SK-N-SH treated with all-trans-retinoic acid at 6 μM for 48 hours (cell line): ENCODE data around the gene MAP3K2.

ENCODE experiments used
- ATAC-seq: fragments of 200-7000 bp; cut with Tn5 transposase; 3 replicates; pipeline ENCODE4 v1.9.1; 2020; ENCODE audit warnings: mild to moderate bottlenecking, moderate library complexity
- ARNTL ChIP-seq: fragments of 450-650 bp; formaldehyde crosslinking; IDR thresholded peaks from 2 replicates; pipeline ENCODE4 v1.5.0; 2020; ENCODE audit warnings: low read depth, mild to moderate bottlenecking, moderate library complexity, borderline replicate concordance
- BACH2 ChIP-seq: fragments of 250-450 bp; sonication (Bioruptor Pico); IDR thresholded peaks from 2 replicates; pipeline ENCODE4 v1.9.0; 2021; ENCODE audit warnings: mild to moderate bottlenecking, borderline replicate concordance
- CSDC2 ChIP-seq: fragments of 250-450 bp; sonication (Bioruptor Pico); IDR thresholded peaks from 2 replicates; pipeline ENCODE4 v1.5.0; 2020; ENCODE audit warnings: mild to moderate bottlenecking, moderate library complexity
- CSRNP3 ChIP-seq: fragments of 250-450 bp; sonication (Bioruptor Pico); IDR thresholded peaks from 2 replicates; pipeline ENCODE4 v1.5.1; 2021; ENCODE audit warnings: mild to moderate bottlenecking, moderate library complexity
- ESRRG ChIP-seq: fragments of 250-450 bp; sonication (Bioruptor Pico); IDR thresholded peaks from 2 replicates; pipeline ENCODE4 v1.6.1; 2021; ENCODE audit warnings: mild to moderate bottlenecking
- OSR1 ChIP-seq: fragments of 250-450 bp; sonication (Bioruptor Pico); IDR thresholded peaks from 2 replicates; pipeline ENCODE4 v1.8.0; 2022; ENCODE audit warnings: moderate library complexity, mild to moderate bottlenecking, inconsistent platforms
- PPARA ChIP-seq: fragments of 250-450 bp; sonication (Bioruptor Pico); IDR thresholded peaks from 2 replicates; pipeline ENCODE4 v1.5.0; 2020; ENCODE audit warnings: mild to moderate bottlenecking, borderline replicate concordance
- RARB ChIP-seq: fragments of 250-450 bp; sonication (Bioruptor Pico); IDR thresholded peaks from 2 replicates; pipeline ENCODE4 v1.8.0; 2021; ENCODE audit warnings: mild to moderate bottlenecking, moderate library complexity
- SNAI2 ChIP-seq: fragments of 250-450 bp; sonication (Bioruptor Pico); IDR thresholded peaks from 2 replicates; pipeline ENCODE4 v1.5.0; 2020; ENCODE audit warnings: mild to moderate bottlenecking, moderate library complexity
- TCF4 ChIP-seq: fragments of 250-450 bp; sonication (Bioruptor Pico); IDR thresholded peaks from 2 replicates; pipeline ENCODE4 v1.8.0; 2021; ENCODE audit warnings: mild to moderate bottlenecking, moderate library complexity, borderline replicate concordance
- TOX ChIP-seq: fragments of 250-450 bp; sonication (Bioruptor Pico); IDR thresholded peaks from 2 replicates; pipeline ENCODE4 v1.8.0; 2021; ENCODE audit warnings: mild to moderate bottlenecking, moderate library complexity, borderline replicate concordance
- TSHZ2 ChIP-seq: fragments of 250-450 bp; sonication (Bioruptor Pico); IDR thresholded peaks from 2 replicates; pipeline ENCODE4 v1.5.0; 2020; ENCODE audit warnings: mild to moderate bottlenecking, moderate library complexity
- ZC3H10 ChIP-seq: fragments of 250-450 bp; sonication (Bioruptor Pico); IDR thresholded peaks from 2 replicates; pipeline ENCODE4 v1.5.1; 2021; ENCODE audit warnings: mild to moderate bottlenecking, moderate library complexity
- ZFP3 ChIP-seq: fragments of 250-450 bp; sonication (Bioruptor Pico); IDR thresholded peaks from 2 replicates; pipeline ENCODE4 v1.5.0; 2020; ENCODE audit warnings: mild to moderate bottlenecking, moderate library complexity
- ZFP30 ChIP-seq: fragments of 450-650 bp; formaldehyde crosslinking; IDR thresholded peaks from 2 replicates; pipeline ENCODE4 v1.5.0; 2022; ENCODE audit warnings: mild to moderate bottlenecking, moderate library complexity
- ZNF565 ChIP-seq: fragments of 450-650 bp; formaldehyde crosslinking; conservative IDR thresholded peaks from 2 replicates; pipeline ENCODE4 v1.5.0; 2020; ENCODE audit warnings: low read depth, mild to moderate bottlenecking, moderate library complexity
- ZNF70 ChIP-seq: fragments of 450-650 bp; formaldehyde crosslinking; IDR thresholded peaks from 2 replicates; pipeline ENCODE4 v1.5.0; 2020; ENCODE audit warnings: mild to moderate bottlenecking, moderate library complexity
- ZNF8 ChIP-seq: fragments of 450-650 bp; formaldehyde crosslinking; IDR thresholded peaks from 2 replicates; pipeline ENCODE4 v1.5.0; 2020; ENCODE audit warnings: mild to moderate bottlenecking, moderate library complexity
- TF ChIP-seq, protein P1 (sequence below): fragments of 250-450 bp; sonication (Bioruptor Pico); IDR thresholded peaks from 2 replicates; pipeline ENCODE4 v1.8.0; 2021; ENCODE audit warnings: low read depth, mild to moderate bottlenecking, moderate library complexity, borderline replicate concordance
- TF ChIP-seq, protein P2 (sequence below): fragments of 250-450 bp; sonication (Bioruptor Pico); IDR thresholded peaks from 2 replicates; pipeline ENCODE4 v1.5.1; 2020; ENCODE audit warnings: low read depth, mild to moderate bottlenecking, moderate library complexity
- TF ChIP-seq, protein P3 (sequence below): fragments of 250-450 bp; sonication (Bioruptor Pico); IDR thresholded peaks from 2 replicates; pipeline ENCODE4 v1.8.0; 2020; ENCODE audit warnings: mild to moderate bottlenecking, moderate library complexity, borderline replicate concordance

The MAP3K2 gene

GRCh38 chr2:127357591-127357990 lies 30.2 kb downstream of the MAP3K2 start:
- TF ChIP-seq ZC3H10 (CRISPR knock-in tag) (no peak), ZFP30 (CRISPR knock-in tag) (no peak), TOX (no peak), ZNF8 (CRISPR knock-in tag) (no peak), CSRNP3 (CRISPR knock-in tag) (no peak), RARB (no peak), ZNF70 (CRISPR knock-in tag) (no peak), ESRRG (no peak), SNAI2 (CRISPR knock-in tag) (no peak), TCF4 (no peak), ZFP3 (CRISPR knock-in tag) (no peak), ZNF565 (CRISPR knock-in tag) (no peak), ARNTL (CRISPR knock-in tag) (no peak), TSHZ2 (no peak), BACH2 (CRISPR knock-in tag) (no peak)
- TF ChIP-seq, protein P1, sequence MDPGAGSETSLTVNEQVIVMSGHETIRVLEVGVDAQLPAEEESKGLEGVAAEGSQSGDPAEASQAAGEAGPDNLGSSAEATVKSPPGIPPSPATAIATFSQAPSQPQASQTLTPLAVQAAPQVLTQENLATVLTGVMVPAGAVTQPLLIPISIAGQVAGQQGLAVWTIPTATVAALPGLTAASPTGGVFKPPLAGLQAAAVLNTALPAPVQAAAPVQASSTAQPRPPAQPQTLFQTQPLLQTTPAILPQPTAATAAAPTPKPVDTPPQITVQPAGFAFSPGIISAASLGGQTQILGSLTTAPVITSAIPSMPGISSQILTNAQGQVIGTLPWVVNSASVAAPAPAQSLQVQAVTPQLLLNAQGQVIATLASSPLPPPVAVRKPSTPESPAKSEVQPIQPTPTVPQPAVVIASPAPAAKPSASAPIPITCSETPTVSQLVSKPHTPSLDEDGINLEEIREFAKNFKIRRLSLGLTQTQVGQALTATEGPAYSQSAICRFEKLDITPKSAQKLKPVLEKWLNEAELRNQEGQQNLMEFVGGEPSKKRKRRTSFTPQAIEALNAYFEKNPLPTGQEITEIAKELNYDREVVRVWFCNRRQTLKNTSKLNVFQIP (CRISPR knock-in tag), result no peak
- TF ChIP-seq, protein P2, sequence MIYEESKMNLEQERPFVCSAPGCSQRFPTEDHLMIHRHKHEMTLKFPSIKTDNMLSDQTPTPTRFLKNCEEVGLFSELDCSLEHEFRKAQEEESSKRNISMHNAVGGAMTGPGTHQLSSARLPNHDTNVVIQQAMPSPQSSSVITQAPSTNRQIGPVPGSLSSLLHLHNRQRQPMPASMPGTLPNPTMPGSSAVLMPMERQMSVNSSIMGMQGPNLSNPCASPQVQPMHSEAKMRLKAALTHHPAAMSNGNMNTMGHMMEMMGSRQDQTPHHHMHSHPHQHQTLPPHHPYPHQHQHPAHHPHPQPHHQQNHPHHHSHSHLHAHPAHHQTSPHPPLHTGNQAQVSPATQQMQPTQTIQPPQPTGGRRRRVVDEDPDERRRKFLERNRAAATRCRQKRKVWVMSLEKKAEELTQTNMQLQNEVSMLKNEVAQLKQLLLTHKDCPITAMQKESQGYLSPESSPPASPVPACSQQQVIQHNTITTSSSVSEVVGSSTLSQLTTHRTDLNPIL (CRISPR knock-in tag), result no peak
- TF ChIP-seq, protein P3, sequence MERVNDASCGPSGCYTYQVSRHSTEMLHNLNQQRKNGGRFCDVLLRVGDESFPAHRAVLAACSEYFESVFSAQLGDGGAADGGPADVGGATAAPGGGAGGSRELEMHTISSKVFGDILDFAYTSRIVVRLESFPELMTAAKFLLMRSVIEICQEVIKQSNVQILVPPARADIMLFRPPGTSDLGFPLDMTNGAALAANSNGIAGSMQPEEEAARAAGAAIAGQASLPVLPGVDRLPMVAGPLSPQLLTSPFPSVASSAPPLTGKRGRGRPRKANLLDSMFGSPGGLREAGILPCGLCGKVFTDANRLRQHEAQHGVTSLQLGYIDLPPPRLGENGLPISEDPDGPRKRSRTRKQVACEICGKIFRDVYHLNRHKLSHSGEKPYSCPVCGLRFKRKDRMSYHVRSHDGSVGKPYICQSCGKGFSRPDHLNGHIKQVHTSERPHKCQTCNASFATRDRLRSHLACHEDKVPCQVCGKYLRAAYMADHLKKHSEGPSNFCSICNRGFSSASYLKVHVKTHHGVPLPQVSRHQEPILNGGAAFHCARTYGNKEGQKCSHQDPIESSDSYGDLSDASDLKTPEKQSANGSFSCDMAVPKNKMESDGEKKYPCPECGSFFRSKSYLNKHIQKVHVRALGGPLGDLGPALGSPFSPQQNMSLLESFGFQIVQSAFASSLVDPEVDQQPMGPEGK, result no peak
- TF ChIP-seq, all 23 proteins: peak for 0
- no peak for ATAC-seq

DNA sequence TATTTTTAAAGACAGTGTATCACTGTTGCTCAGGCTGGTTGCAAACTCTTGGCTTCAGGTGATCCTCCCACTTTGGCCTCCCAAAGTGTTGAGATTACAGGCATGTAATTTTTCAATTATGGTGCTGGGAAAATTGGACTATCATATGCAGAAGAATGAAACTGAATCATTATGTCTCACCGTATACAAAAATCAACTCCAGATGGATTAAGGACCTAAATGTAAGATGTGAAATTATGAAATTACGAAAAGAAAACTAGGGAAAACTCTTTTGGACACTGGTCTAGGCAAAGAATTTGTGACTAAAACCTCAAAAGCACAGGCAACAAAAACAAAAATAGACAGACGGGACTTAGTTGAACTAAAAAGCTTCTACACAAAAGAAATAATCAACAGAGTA lies 31.2 kb downstream of the MAP3K2 start:
- no peak for ATAC-seq
- TF ChIP-seq CSRNP3 (CRISPR knock-in tag) (no peak), CSDC2 (CRISPR knock-in tag) (no peak), TCF4 (no peak), ESRRG (no peak), ZFP30 (CRISPR knock-in tag) (no peak), OSR1 (no peak), ZC3H10 (CRISPR knock-in tag) (no peak), PPARA (CRISPR knock-in tag) (no peak)
- TF ChIP-seq, protein P2 (CRISPR knock-in tag), result no peak
